ENCODE results near the gene DPF1.

DPF1 gene

GRCh38 chr19:38265921-38266429, 42.0 kb upstream of the DPF1 start:
- TF ChIP-seq TOX (CRISPR knock-in tag; IDR thresholded peaks at IDR 0.05; ENCODE audit: borderline replicate concordance): no peak
- no peak for TF ChIP-seq SNAI2 (CRISPR knock-in tag; IDR thresholded peaks at IDR 0.05)
- no peak for TF ChIP-seq ZNF8 (CRISPR knock-in tag; IDR thresholded peaks at IDR 0.05)
- TF ChIP-seq ESRRG (CRISPR knock-in tag; IDR thresholded peaks at IDR 0.05): no peak
- TF ChIP-seq, protein P1, sequence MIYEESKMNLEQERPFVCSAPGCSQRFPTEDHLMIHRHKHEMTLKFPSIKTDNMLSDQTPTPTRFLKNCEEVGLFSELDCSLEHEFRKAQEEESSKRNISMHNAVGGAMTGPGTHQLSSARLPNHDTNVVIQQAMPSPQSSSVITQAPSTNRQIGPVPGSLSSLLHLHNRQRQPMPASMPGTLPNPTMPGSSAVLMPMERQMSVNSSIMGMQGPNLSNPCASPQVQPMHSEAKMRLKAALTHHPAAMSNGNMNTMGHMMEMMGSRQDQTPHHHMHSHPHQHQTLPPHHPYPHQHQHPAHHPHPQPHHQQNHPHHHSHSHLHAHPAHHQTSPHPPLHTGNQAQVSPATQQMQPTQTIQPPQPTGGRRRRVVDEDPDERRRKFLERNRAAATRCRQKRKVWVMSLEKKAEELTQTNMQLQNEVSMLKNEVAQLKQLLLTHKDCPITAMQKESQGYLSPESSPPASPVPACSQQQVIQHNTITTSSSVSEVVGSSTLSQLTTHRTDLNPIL (CRISPR knock-in tag; IDR thresholded peaks at IDR 0.05; ENCODE audit: low read depth): no peak
- no peak for ATAC-seq

- TF ChIP-seq ZNF565 (CRISPR knock-in tag; conservative IDR thresholded peaks at IDR 0.05; ENCODE audit: low read depth) (no peak), ZFP30 (CRISPR knock-in tag; IDR thresholded peaks at IDR 0.05) (no peak)
Measured at GRCh38 chr19:38265213-38265861, 41.3 kb upstream of the DPF1 start.

DNA sequence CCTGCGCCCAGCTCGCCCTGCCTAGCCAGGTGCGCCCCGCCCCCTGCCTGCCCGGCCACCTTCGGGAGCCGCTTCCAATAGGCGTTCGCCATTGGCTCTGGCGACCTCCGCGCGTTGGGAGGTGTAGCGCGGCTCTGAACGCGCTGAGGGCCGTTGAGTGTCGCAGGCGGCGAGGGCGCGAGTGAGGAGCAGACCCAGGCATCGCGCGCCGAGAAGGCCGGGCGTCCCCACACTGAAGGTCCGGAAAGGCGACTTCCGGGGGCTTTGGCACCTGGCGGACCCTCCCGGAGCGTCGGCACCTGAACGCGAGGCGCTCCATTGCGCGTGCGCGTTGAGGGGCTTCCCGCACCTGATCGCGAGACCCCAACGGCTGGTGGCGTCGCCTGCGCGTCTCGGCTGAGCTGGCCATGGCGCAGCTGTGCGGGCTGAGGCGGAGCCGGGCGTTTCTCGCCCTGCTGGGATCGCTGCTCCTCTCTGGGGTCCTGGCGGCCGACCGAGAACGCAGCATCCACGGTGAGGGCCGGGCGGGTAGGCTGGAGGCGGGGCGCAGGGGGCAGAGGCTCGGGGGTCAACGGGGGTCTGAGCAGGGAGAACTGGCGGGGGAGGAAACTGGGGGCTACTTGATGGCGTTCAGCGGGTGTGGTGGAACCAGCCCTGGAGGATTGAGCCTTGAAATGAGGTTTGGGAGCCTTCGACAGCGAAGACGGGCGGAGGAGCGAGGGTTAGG, 40.6 kb upstream of the DPF1 start, which contains the start of gene SPINT2:
Gene SPINT2, plus strand, starts transcription at position 88 of the 727 bp plus-strand sequence. Its CDS starts 320 bp downstream, at position 408.
- ATAC-seq: peak; percentile 38
- TF ChIP-seq ZNF70 (CRISPR knock-in tag; IDR thresholded peaks at IDR 0.05) (no peak), ZNF565 (CRISPR knock-in tag; conservative IDR thresholded peaks at IDR 0.05; ENCODE audit: low read depth) (no peak), ZNF8 (CRISPR knock-in tag; IDR thresholded peaks at IDR 0.05) (no peak), OSR1 (CRISPR knock-in tag; IDR thresholded peaks at IDR 0.05) (no peak), ZFP30 (CRISPR knock-in tag; IDR thresholded peaks at IDR 0.05) (no peak), ESRRG (CRISPR knock-in tag; IDR thresholded peaks at IDR 0.05) (no peak), GLIS3 (CRISPR knock-in tag; IDR thresholded peaks at IDR 0.05) (no peak), ZFP3 (CRISPR knock-in tag; IDR thresholded peaks at IDR 0.05) (no peak), TSHZ2 (CRISPR knock-in tag; IDR thresholded peaks at IDR 0.05) (no peak), ZC3H10 (CRISPR knock-in tag; IDR thresholded peaks at IDR 0.05) (no peak)
- TF ChIP-seq, protein P2, sequence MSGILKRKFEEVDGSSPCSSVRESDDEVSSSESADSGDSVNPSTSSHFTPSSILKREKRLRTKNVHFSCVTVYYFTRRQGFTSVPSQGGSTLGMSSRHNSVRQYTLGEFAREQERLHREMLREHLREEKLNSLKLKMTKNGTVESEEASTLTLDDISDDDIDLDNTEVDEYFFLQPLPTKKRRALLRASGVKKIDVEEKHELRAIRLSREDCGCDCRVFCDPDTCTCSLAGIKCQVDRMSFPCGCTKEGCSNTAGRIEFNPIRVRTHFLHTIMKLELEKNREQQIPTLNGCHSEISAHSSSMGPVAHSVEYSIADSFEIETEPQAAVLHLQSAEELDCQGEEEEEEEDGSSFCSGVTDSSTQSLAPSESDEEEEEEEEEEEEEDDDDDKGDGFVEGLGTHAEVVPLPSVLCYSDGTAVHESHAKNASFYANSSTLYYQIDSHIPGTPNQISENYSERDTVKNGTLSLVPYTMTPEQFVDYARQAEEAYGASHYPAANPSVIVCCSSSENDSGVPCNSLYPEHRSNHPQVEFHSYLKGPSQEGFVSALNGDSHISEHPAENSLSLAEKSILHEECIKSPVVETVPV (CRISPR knock-in tag; IDR thresholded peaks at IDR 0.05): no peak

More at GRCh38 chr19:38265213-38265861, 41.3 kb upstream of the DPF1 start:
- no peak for ATAC-seq

- ATAC-seq: peak; percentile 61
- TF ChIP-seq GLIS3 (CRISPR knock-in tag; IDR thresholded peaks at IDR 0.05) (no peak), CSDC2 (CRISPR knock-in tag; IDR thresholded peaks at IDR 0.05) (no peak), ZC3H10 (CRISPR knock-in tag; IDR thresholded peaks at IDR 0.05) (no peak), POU6F1 (CRISPR knock-in tag; IDR thresholded peaks at IDR 0.05; ENCODE audit: borderline replicate concordance, low read depth) (no peak), BACH2 (CRISPR knock-in tag; IDR thresholded peaks at IDR 0.05; ENCODE audit: borderline replicate concordance) (no peak), TOX (CRISPR knock-in tag; IDR thresholded peaks at IDR 0.05; ENCODE audit: borderline replicate concordance) (no peak), ZNF70 (CRISPR knock-in tag; IDR thresholded peaks at IDR 0.05) (no peak), ESRRG (CRISPR knock-in tag; IDR thresholded peaks at IDR 0.05) (no peak), ZFP3 (CRISPR knock-in tag; IDR thresholded peaks at IDR 0.05) (no peak), ZNF8 (CRISPR knock-in tag; IDR thresholded peaks at IDR 0.05) (no peak), TSHZ2 (CRISPR knock-in tag; IDR thresholded peaks at IDR 0.05) (no peak), ISL1 (CRISPR knock-in tag; IDR thresholded peaks at IDR 0.05) (no peak), SNAI2 (CRISPR knock-in tag; IDR thresholded peaks at IDR 0.05) (no peak), OSR1 (CRISPR knock-in tag; IDR thresholded peaks at IDR 0.05) (no peak)
- TF ChIP-seq, protein P2 (CRISPR knock-in tag; IDR thresholded peaks at IDR 0.05): no peak
Measured at GRCh38 chr19:38263689-38264485, 39.9 kb upstream of the DPF1 start.
